HG03520 (cell line): Measurements from ENCODE around the gene CLCN5.

Source experiments
- ATAC-seq: cut with Tn5 transposase; IDR thresholded peaks from one replicate; pipeline ENCODE4 v1.9.1; 2021; ENCODE audit warnings: mild to moderate bottlenecking, moderate library complexity; ENCODE audit not compliant: unreplicated experiment

CLCN5 gene

DNA sequence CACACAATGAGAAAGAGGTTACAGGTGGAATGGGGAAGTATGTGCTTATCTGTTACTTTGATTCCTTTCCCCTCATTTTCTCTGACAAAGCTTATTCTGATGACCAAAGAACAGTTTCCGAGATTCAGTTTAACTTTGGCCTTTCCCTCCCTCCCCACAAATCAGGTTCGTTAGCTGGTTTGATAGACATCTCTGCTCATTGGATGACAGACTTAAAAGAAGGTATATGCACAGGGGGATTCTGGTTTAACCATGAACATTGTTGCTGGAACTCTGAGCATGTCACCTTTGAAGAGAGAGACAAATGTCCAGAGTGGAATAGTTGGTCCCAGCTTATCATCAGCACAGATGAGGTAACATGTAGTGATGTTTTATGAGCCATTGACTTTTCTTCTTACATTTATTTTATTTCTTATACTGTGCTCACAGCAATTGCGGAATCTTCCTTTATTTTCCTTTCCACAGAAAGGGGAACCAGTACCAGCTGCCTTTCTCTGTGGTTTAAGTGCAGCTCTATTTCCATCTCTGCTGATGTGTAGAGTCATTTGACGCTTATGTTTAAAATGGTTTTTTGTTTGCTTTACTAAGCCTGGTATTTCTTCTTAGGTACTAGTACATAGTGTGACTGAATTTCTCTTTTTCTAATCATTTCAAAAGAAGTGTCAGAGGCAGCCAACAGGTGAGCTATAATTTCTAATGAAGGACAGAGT is 153.4 kb downstream of the CLCN5 start:
- ATAC-seq, result no peak

DNA sequence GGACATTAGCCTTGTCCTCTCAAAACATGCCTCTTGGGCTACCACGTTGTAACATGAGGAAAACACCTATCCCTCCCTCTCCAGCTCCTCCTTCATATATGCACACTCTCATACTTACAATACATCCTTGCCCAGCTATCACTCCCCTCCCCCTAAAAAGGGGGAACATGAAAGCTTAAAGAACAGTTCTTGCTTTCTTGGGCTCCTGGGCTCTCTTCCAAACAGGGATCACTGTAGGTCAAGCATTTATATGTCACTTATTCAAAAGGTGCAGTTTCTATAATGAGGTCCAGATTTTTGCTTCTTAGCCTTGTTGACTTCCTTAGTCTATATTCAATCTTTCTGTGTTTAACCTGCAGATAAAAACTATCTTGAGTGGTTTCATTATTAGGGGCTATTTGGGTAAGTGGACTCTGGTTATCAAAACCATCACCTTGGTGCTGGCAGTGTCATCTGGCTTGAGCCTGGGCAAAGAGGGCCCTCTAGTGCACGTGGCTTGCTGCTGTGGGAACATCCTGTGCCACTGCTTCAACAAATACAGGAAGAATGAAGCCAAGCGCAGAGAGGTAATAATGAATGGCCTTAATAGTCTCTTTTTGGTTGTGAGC is 159.0 kb downstream of the CLCN5 start:
- no peak for ATAC-seq

DNA sequence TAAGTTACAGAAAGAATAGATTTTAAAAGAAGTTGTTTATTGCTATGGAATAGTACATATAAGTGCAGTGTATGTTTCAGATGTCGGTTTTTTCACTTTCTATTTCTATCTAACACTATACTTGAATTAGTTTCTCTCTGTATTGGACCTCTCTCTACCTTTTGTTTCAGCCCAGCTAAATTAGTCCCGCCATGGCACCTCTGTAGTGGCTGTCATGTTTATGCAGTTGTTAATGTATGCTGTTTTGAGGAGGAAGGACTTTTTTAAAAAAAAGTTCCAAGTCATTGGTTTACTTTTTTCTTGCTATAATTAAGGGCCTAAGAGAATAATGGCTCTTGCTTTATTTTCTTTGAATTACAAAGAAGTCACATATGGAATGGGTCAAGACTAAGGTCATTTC is 160.3 kb downstream of the CLCN5 start:
- ATAC-seq, result no peak

DNA sequence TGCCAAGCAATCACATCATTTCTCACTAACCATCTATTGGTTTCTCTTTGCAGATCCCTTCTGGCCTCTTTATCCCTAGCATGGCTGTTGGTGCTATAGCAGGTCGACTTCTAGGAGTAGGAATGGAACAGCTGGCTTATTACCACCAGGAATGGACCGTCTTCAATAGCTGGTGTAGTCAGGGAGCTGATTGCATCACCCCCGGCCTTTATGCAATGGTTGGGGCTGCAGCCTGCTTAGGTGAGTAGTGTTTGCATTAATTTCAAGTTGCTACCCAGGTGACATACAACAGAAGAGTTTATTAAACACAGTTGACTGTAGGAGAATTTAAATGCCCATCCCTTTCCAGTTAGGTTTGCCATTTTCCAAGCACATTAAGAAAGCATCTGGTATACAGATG is 166.2 kb downstream of the CLCN5 start:
- ATAC-seq, result no peak

DNA sequence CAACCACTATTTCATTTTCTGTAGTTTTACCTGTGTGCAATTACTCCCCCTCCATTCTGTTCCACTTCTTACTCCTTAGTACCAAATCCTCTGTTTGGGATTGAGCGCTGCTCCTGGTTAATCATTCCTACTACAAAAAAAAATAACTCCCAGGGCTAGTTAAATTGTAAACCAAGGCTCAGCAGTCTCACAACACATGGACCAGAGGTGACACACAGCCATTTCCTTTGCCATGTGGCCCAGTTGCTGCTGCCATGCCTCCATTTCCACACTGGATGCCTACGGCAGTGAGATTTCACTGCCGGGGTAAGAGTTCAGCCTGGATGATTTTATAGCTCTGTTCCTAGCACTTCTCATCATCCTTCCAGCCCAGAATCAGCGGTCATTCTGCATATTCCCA is 171.2 kb downstream of the CLCN5 start:
- no peak for ATAC-seq

DNA sequence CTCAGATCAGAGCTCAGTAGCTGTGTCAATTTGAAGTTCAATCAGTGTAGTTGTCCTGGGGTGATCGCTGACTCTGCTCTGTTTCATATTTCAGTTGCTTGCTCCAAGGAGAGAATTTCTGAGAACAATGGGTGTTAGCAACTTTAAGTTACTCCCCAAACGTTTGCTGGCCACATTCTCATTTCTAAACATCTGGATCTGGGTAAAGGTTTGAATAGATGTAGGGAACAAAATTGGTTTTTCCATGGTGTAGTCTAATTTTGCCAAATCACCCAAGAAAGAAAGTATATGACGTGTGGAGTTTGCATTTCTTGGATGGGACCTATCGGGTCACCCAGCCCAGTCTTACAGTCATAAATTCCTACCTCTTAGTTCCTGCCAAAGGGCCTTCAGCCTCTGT is 174.7 kb downstream of the CLCN5 start:
- no peak for ATAC-seq

DNA sequence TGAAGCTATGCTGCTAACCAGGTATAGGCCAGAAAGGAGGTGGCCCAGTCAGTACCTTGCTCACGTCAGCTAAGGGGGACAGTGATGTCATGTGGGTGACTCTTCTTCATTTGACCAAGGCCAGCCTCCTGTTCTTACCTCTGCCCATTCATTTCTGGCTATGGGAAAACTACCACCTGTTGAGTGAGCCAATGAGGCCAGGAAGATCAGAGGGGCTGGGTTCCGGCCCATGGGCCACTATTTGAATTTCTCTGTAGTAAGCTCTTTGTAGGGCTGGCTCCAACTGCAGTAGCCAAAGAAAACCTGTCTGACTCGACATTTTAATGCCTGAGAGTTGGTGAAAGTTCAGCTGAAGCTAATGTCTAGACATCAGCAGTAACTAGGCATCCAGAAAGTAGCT is 175.8 kb downstream of the CLCN5 start:
- ATAC-seq, result no peak

DNA sequence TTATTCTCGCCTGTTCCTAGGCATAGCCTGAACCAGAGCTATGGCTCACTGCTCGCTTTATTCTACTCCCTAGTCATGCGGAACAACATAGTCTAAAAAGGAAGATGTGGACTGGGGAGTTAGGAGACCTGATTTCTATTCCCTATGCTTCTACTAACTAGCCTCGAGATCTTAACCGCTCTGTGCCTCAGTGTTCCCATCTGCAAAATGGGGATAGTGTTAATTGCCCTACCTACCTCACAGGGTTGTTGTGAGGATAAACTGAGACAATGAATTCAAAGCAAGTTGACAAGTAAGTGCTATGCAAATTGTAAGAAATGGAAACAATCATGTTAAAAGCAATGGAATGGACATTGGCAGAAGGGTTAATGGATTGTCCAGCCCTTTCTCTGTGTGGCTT is 176.4 kb downstream of the CLCN5 start:
- no peak for ATAC-seq

DNA sequence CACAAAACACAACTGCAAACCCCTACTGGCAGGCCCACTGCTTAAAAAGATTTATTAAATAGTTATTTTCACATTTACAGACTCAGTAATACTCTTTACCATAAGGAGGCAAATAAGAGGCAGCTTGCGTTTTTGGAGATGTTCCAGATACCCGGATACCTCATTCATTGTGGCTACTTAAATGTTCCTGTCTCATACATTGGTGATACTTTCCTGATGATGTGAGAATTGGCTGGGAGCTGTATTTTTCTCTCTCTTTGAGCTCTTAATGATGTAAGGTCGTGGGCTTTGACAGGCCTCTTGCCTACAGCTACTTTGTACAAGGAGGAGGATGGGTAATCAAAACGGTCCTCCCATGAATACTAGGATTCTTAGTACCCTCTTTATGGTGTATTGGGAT is 176.9 kb downstream of the CLCN5 start:
- no peak for ATAC-seq

DNA sequence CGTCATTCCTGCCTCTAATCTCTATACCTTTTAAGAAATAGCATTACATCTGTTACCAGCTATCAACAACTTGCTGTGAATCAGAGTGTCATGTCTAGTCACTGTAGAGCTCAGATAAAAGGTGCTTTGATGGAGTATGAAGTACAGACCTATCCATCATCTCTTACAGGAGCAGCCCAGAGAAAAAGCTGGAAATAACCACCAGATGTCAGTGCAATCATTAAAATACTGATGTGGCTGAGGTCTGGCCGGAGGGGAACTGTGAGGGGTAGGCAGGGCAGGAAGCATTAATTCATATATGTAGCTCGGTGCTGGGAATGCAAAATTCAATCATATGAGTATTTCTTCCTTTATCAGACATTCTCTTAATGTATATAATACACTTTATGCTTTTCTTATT is 177.8 kb downstream of the CLCN5 start:
- no peak for ATAC-seq

DNA sequence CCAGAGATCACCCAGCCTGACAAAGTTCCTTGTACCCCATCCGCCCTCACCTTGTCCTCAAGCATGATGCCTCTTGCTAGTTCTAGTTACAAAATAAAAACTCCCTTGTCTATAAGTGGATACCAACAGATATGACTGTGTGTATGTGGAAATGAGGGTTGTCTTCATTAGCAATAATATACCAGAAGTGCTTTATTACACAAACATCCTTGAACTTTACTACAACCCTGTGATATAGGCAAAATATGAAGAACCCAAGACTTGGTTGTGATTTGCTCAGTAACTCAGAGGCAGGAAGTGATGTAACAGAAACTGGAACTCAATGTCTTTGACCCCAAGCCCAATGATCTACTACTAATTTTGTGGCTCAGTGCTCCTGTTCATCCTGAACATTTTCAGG is 180.8 kb downstream of the CLCN5 start:
- no peak for ATAC-seq

DNA sequence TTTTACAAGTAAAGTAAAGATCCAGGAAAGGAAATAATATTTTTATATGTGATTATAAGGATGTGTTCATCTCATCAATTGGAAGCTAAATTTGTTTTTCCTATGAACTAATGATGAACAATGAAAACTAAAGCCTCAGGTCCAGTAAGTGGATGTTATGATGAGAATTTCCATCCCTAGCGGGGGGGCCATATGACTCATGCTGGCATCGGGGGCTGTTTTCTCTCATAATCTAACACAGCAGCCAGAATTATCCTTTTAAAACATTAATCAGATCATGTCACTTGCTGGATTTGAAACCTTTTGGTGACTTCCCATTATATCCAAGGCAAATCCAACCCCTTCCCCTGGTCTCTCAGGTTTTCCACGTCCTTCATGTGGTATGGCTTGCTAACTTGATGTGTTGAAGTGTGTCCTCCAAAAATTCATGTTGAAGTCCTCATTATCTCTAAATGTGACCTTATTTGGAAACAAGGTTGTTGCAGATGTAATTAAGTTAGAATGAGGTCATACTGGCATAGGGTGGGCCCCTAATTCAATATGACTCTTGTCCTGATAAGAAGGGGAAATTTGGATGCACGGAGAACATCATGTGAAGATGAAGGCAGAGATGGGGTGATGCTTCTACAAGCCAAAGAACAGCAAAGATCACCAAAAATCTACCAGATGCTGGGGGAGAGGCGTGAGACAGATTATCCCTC is 181.6 kb downstream of the CLCN5 start:
- no peak for ATAC-seq

DNA sequence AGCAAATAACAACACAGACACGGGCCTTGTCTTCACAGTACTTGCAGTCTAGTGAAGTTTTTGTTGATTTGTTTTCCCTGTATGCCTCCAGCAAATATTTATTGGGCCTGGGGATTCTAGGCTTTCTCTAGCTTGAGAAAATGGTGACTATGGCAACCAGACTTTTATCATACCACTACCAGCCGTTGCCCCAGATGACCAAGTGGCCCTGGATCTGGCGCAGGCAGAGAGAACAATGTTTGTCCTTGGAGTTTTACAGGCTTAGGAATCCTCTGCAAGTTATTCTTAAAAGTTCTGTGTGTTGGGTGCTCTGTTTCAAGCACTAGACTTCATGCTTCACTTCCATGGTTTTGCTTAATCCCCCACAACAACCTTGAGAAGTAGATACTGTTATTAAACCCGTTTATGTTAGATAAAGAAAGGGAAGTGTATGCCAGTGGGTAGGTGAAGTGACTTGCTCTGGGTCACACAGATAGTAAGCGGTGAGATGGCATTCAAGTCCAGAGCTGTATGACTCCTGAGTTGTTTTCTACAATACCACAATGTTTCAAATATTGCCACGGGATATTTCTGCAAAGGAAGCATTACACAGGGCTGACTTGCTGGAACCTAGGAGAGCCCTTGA is 183.8 kb downstream of the CLCN5 start:
- no peak for ATAC-seq

DNA sequence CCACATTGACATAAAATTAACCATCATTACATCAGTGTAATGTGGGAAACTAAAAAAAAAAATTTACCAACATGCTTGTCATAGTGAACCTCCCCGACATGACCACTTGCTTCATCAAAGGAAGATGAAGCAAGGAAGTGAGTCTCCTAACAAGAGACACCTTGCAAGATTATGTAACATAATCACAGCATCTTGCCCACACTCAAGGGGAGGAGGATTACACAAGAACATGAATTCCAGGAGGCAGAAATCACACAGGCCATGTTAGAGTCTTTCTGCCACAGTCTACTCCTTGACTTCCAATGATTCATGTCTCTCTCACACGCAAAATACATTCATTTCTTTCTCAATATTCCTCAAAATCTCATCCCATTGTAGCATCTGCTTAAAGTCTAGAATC is 185.1 kb downstream of the CLCN5 start:
- no peak for ATAC-seq

DNA sequence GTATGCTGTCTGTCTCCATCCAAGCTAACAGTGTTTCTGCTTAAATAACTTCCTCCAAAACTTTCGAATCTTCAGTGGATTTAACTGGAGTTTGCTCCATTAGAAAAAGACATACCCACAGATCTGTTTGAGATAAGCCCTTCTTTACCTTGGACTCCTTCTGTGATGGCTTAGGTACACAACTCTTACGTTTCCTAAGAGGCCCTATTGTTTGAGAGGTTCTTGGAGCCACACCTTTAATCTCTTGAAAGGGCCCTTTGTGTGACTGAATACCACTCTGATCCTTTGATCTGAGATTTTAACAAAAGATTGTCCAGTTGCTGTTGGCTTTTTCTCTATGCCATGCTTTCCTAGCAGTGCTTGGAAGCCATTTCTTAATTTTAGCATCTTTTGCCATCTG is 185.9 kb downstream of the CLCN5 start:
- no peak for ATAC-seq

DNA sequence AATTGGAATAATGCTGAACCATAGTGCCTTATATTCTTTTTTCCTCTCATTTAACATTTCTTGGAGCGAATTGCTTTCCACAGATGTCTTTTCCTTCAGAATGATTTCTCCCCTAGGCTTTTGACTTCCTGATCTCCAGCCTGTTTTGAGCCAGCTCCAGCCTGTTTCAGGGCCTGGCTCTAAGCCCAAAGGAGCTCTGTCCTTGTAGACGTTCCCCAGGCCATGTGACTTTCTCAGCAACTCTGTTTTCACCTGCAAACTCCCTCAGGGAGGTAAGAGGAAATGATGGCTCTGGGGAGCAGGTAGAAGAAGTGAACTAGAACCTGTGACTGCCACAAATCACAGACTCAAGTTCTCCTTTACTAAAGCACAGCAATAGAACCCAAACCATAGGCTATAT is 189.3 kb downstream of the CLCN5 start:
- ATAC-seq, result no peak

DNA sequence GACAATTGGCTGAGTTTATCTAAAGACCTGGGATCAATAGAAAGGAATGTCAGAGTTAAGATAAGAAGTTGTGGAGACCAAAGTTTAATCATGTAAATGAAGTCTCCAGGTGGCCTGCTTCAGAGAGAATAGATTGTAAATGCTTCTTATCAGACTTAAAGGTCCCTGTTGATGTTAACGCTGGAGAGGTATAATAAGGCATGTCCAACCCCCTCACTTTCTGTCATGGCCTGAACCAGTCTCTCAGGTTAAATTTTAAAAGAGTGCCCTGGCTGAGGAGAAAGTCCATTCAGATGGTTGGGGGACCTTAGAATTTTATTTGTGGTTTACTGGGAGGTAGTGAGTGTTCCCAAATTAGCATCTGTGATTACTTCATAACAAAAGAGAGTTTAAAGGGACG is 191.7 kb downstream of the CLCN5 start:
- ATAC-seq, result no peak

DNA sequence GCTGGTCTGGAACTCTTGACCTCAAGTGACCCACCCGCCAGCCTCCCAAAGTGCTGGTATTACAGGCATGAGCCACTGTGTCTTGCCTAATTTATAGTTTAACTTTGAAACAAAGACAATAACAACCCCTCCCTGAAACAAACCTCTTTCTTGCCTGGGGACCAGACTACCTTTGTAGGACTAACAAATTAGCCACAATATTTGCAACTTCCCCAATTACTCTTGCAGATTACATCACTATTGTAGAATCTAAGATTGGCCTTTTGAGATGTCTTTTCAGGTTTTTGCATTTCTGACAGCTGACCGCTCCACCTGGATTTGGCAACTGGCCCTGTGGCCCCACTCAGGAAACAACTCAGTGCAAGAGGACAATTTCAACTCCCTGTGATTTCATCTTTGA is 193.6 kb downstream of the CLCN5 start:
- no peak for ATAC-seq

DNA sequence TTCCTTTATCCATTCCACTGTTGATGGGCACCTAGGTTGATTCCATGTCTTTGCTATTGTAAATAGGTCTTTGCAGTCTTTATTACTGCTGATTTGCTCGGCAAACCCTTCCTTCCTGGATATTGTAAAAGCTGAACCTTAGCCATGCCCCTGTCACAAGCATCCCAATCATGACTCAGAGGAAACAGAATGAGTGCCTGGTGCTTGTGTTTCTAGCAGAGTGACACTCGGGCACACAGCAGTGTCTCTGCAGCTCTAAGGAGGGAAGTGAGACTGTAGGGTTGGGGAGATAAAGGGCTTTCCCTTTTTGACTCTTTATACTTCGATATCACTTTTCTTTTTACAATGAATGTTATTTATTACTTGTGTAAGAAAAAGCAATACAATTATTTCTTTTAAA is 195.1 kb downstream of the CLCN5 start:
- no peak for ATAC-seq

DNA sequence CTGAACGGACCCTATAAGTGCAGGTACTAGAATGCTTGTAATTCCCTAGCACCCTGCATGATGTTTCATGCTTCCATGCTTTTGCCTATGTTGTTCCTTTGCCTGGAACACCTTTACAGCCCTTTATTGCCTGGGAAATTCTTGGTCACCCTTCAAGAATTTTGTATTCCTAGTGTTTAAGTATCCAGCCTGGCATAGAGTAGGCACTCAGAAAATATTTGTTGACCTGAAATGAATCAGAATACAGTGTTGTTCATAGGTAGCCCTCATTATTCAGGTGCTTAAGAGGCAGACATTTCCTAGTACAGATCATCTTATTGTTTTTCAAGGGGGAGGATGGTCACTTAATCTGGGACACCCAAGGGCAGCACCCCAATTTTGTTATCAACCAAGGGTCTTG is 203.1 kb downstream of the CLCN5 start:
- ATAC-seq, result no peak

DNA sequence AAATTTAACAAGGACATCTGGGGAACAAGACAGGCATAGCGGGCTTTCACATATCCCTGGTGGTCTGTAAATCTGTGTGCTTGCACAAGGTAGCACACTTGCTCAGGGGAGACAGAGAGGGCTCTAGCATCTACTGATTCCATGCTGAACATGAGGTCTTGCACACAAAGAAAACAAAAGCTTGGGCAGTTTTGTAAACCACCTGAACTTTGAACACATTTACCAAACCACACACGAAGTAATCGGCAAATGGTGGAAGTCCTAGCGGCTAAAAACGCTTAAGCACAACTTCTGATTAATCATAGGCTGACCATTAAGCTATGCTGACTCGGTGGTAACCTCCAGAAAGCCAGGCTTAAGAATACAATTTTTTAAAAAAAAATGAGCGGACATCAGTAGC is 225.6 kb downstream of the CLCN5 start:
- ATAC-seq, result no peak
